Mammary microvascular endothelial cell (primary cell): ENCODE results near the gene GPR32. TPM values are rescaled to one million over a fixed set of nuclear protein-coding genes. Genes with fewer than 3 reads are reported as not detected.

Source experiments
- total RNA-seq: library from RNA; depleted of rRNA; stranded (reverse); fragments of >200 nt; gene quantifications from 2 replicates; pipeline ENCODE4 v1.2.3, GENCODE V29; 2015

The GPR32 gene
- total RNA-seq: not detected in 2 replicates

GRCh38 chr19:50770164-50770563 lies at the start of gene GPR32:
Gene GPR32 (plus strand): TSS chr19:50770464. CDS start chr19:50770601, 137 bp downstream.

GRCh38 chr19:50723069-50723468 lies 47.2 kb upstream of the GPR32 start, which contains the start of gene CLEC11A:
Gene CLEC11A (plus strand): TSS chr19:50723364. CDS start chr19:50723526, 162 bp downstream.

GRCh38 chr19:50790396-50790795 lies 20.1 kb downstream of the GPR32 start, which contains the start of gene ACP4:
Gene ACP4 (plus strand): TSS chr19:50790415. CDS start chr19:50790415, 0 bp downstream.

Other genes with a start within 250 kb of the GPR32 start
- gene LRRC4B, start 202.0 kb upstream of the GPR32 start, total RNA-seq: 0.05 TPM in 1 of 2 replicates, not detected in the other
- not detected in 2 replicates for gene SYT3, start 130.6 kb upstream of the GPR32 start, total RNA-seq
- gene C19orf81, start 121.0 kb upstream of the GPR32 start, total RNA-seq: 1.3 and 5.9 TPM in 2 replicates
- gene SHANK1, start 50.7 kb upstream of the GPR32 start, total RNA-seq: 0.13 and 0.30 TPM in 2 replicates
- 11.5 and 19.5 TPM in 2 replicates for gene CLEC11A, start 47.1 kb upstream of the GPR32 start, total RNA-seq
- not detected in 2 replicates for gene ACP4, start 20.0 kb downstream of the GPR32 start, total RNA-seq
- not detected in 2 replicates for gene KLK1, start 53.3 kb downstream of the GPR32 start, total RNA-seq
- not detected in 2 replicates for gene KLK15, start 63.1 kb downstream of the GPR32 start, total RNA-seq
- not detected in 2 replicates for gene KLK3, start 84.5 kb downstream of the GPR32 start, total RNA-seq
- not detected in 2 replicates for gene KLK2, start 103.0 kb downstream of the GPR32 start, total RNA-seq
- not detected in 2 replicates for gene KLK4, start 140.9 kb downstream of the GPR32 start, total RNA-seq
- not detected in 2 replicates for gene KLK5, start 182.6 kb downstream of the GPR32 start, total RNA-seq
- not detected in 2 replicates for gene KLK6, start 199.1 kb downstream of the GPR32 start, total RNA-seq
- not detected in 2 replicates for gene KLK7, start 213.5 kb downstream of the GPR32 start, total RNA-seq
- not detected in 2 replicates for gene KLK8, start 231.1 kb downstream of the GPR32 start, total RNA-seq
- gene KLK10, start 249.2 kb downstream of the GPR32 start, total RNA-seq: not detected in 2 replicates